GM18505 (cell line): ENCODE data around the gene CD36.

ENCODE experiments used
- ATAC-seq: cut with Tn5 transposase; IDR thresholded peaks from one replicate; pipeline ENCODE4 v1.9.1; 2021; ENCODE audit not compliant: unreplicated experiment
- POLR2A ChIP-seq: IDR thresholded peaks from 4 replicates; pipeline ENCODE4 v1.6.1; 2011; ENCODE audit warnings: borderline replicate concordance; ENCODE audit not compliant: insufficient read depth, insufficient read length; ENCODE audit errors: extremely low read depth

The CD36 gene

DNA sequence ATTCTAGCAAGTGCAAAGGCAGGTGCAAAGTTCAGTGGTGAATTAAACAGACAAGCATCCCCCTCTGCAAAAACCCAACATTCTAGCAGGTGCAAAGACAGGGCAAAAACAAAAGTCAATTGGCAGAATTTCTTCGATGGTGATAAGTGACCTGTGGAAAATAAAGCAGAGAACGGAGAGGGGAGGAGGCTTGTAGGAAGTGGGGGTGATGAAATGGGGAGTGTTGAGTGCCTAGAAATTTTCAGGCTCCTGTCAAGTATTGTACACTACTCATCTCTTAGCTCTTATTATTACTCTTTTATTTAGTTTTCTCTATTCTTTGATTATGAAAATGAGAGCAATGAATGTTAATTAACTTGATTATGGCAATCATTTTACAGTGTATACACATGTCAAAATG is 2.4 kb upstream of the CD36 start:
- ATAC-seq, result no peak
- no peak for TF ChIP-seq POLR2A

- no peak for ATAC-seq
- no peak for TF ChIP-seq POLR2A
Measured at GRCh38 chr7:80636709-80637108, 1.7 kb upstream of the CD36 start.

DNA sequence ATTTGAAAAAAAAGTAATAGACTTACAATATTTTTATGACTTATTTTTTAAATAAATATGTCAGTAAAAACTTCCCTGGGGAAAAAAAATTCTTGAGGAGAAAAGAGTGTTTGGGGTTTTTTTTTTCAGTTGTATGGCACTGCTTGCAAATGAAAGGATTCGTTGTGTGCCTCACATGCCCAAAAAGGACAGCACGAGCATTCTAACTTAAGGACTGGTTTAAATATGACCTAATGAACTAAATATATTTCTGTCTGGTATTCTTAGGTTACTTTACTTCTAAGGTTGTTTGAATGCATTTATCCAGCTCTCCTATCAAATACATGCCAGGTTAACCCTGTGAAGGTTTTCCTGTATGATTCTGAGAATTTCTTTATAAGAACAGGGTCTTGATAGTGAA is 988 bp upstream of the CD36 start:
- no peak for ATAC-seq
- TF ChIP-seq POLR2A, result no peak

DNA sequence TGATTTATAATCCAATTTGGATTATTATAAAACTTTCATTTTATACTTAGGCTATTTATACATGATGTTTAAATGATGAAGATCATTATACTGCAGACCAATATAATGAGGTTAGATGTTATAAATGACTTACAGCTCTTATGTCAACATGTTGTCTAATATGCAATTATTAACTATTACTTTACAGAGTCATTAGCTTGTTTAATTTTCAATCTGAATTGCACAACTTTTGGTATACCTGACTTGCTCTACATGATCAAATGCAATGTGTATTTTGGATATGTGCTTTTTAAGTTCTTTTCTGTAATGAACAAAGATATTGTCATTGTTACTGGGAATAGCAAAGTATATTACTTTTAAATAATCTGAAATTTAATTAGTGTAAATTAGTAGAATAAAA is 569 bp downstream of the CD36 start:
- no peak for ATAC-seq
- no peak for TF ChIP-seq POLR2A

- ATAC-seq, result no peak
Measured at GRCh38 chr7:80640846-80641245, 2.4 kb downstream of the CD36 start.

DNA sequence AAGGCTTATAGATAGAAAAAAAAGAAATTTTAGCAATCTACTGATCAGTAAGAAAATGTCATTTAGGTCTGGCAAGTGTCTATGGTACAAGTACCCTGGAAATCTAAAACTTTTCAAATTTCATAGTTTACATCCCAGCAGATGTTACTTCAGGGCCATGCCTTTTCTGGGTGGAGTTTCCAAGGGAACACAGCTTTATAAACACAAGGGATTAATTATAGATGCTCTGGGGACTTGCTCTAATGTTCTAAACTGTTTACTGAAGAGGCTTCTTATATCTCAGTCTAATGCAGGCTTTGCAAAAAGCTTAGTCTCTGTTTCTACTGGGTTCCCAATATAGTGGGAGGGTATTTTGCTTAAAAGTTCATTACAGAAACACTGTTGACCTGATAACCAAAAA is 3.1 kb downstream of the CD36 start:
- no peak for TF ChIP-seq POLR2A
- no peak for ATAC-seq

More at GRCh38 chr7:80640846-80641245, 2.4 kb downstream of the CD36 start:
- no peak for TF ChIP-seq POLR2A

GRCh38 chr7:80642871-80643270 is 4.4 kb downstream of the CD36 start:
- no peak for TF ChIP-seq POLR2A
- no peak for ATAC-seq

DNA sequence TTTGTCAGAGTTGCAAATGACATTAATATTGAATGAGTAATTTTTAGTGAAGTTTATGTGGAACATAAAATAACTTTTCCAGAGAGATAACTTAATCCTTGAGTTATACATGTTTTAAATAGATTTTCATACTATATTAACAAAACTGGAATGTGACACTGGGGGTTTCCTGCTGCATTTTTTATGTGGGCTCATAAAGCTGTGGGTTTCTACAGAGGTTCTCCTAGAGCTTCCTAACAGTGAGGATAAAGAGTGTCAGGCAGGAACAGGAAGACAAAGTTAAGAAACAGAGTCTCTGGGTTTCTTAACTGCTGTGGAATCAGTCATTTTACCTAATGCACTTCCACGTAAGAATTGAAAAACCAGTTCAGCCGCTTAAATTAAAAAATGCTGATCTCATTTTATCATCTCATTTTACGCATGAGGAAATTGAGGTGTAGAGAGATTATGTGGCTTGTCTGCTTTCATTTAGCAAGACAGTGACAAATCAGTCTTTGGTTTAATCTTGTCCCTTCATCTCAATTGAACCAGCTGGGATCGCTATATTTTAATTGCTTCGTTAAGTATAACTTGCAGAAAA is 5.0 kb downstream of the CD36 start:
- ATAC-seq, result no peak

DNA sequence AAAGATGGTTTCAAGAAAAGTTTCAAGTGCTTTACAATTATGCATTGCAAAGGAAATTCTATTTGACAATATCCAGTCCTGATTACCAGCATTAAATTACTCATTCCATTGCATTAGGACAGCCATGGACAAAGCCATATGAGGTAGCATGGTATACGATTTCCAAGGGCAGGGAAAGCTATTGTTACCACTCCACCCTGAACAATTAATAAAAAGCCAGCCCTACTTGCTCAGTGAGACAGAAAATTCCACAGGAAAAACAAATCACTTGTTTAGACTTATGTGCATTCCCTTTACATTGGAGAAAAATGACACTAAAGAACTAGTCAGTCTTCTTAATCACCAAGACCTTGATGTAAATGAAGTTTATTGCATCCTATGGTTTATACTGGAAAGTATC is 5.6 kb downstream of the CD36 start:
- no peak for ATAC-seq
- TF ChIP-seq POLR2A, result no peak

More for the DNA sequence above, 5.0 kb downstream of the CD36 start:
- no peak for TF ChIP-seq POLR2A

DNA sequence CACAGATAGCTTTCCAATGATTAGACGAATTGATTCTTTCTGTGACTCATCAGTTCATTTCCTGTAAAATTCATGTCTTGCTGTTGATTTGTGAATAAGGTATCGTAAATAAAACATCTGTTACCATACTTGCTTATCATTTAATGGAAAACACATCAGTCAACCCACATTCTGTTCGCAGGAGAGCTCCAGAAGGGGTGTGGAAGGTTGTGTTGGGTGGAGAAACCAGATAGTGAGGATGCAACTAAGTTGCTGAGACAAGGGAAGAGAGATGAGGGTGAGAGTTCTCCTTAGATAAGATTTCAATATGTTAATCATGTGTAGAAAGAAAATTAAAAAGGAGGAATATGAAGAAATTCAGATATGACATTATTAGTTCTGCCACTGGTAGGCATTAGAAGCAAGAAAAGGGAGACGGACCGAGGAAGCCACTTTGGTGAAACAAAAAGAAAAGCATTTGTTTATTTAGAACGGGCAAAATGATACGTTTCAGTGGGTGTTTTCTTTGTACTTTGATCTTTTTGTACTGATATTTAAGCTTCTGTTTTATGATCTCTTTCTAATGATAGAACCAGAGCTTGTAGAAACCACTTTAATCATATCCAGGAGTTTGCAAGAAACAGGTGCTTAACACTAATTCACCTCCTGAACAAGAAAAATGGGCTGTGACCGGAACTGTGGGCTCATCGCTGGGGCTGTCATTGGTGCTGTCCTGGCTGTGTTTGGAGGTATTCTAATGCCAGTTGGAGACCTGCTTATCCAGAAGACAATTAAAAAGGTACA is 7.8 kb downstream of the CD36 start:
- no peak for ATAC-seq
- no peak for TF ChIP-seq POLR2A

DNA sequence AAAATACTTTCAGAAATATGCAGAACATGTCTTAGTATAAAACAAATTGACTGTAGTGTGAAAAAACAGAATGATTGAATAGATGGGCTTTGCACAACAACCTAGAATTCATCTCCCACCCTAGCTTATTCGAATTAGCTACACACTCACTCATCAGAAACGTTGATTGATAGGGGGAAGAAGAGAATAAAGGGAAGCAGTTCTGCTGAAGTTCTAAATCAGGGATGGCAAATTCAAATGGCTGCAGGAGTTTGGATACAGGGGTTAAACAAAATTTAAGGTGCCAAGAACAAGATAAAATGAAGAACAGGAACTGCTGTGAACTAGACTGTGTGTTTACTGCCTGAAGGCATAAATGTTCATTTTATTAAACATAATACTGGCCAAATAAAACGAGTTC is 9.0 kb downstream of the CD36 start:
- no peak for TF ChIP-seq POLR2A
- ATAC-seq, result no peak

- no peak for ATAC-seq
- TF ChIP-seq POLR2A, result no peak
Measured at GRCh38 chr7:80648031-80648600, 9.7 kb downstream of the CD36 start.

GRCh38 chr7:80649011-80649410 is 10.6 kb downstream of the CD36 start:
- ATAC-seq, result no peak
- TF ChIP-seq POLR2A, result no peak

DNA sequence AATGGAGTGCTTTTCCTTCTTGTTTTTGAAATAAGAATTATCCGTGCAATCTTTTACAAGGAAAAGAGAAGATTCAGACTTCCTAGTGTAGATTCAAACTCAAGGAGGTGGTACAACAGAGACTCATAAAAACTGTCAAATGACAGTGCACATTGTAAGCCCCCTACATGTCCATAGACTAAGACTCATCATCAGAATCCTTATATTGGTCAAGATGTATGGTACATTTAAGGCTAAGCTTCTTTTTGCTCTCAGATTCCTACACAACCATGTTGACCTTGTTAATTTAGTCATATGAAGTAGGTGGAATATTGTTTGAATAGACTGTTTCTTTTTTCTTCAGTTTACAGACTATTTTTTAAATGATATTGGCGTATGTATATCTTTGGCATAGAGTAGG is 11.6 kb downstream of the CD36 start:
- ATAC-seq, result no peak
- TF ChIP-seq POLR2A, result no peak
